Measurements from ENCODE around the gene MR1. TPM values are rescaled to one million over a fixed set of nuclear protein-coding genes. Genes with fewer than 3 reads are reported as not detected.

MR1 gene
- total RNA-seq, 1 experiment from 2014 or later, result 12.4 TPM

DNA sequence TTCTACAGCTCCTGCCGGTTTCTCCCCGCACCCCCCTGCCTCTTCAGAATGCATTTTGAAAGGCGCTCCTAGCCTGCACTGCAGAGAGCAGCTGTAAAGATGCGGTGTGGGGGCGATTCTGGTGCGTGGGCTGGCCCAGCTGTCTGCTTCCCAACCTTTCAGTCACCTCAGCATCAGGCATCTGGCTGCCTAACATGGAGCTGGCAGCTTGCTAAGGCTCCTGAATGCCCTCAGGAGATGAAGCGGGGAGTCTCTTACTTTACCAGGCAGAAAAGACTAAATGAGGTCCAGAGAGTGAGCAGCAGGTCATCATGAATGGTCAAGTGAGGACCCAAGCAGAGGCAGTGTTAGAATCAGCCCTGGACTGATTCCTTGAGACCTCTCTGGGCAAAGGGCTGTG is 63.5 kb downstream of the MR1 start:
- DNase-seq (ENCODE audit: low read depth, low spot score), result no peak
- in situ Hi-C loops (cut with HindIII; ENCODE audit: low pct_unique_long_range_greater_than_20kb, low sequenced_read_pairs), result no loop called here

DNA sequence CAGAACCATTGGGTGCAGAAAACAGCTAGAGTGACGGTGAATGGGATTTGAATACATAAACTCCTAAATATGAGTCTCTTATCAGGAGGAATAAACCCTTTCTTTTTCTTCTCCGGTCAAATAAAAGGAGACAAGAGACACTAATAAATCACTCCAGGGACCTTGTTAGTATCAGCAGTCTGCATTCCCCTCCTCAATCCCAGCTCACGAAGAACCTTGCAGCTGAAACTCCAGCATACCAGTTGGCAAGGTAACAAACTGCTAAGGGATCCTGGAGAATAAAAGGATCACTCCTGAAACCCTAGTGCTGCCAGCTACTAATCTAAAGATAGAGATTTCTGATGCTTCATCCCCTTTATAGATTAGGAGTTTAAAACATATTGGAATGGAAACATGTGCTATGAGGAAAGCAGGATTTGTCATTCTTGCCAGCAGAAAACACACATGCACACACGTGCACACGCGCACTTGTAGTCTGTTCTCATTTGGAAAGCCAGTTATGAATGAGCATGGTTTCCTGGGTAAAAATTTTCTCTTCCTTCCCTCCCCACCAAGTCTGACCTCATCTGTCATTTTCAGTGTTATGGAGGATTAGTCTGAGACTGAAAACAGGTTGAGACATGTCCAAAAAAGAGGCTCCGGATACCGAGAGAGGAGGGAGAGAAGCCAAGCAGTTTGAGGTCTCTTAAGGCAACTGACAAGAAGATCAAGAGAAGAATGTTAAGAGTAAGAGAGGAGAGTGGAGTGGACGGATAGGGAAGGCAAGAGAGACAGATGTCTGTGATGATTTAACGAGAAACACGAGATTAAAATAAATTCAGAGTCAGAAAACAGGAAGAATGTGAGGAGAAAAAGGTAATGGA is 65.6 kb downstream of the MR1 start:
- in situ Hi-C loops (cut with HindIII; ENCODE audit: low pct_unique_long_range_greater_than_20kb, low sequenced_read_pairs), result no loop called here
- no peak for DNase-seq (ENCODE audit: low read depth, low spot score)

DNA sequence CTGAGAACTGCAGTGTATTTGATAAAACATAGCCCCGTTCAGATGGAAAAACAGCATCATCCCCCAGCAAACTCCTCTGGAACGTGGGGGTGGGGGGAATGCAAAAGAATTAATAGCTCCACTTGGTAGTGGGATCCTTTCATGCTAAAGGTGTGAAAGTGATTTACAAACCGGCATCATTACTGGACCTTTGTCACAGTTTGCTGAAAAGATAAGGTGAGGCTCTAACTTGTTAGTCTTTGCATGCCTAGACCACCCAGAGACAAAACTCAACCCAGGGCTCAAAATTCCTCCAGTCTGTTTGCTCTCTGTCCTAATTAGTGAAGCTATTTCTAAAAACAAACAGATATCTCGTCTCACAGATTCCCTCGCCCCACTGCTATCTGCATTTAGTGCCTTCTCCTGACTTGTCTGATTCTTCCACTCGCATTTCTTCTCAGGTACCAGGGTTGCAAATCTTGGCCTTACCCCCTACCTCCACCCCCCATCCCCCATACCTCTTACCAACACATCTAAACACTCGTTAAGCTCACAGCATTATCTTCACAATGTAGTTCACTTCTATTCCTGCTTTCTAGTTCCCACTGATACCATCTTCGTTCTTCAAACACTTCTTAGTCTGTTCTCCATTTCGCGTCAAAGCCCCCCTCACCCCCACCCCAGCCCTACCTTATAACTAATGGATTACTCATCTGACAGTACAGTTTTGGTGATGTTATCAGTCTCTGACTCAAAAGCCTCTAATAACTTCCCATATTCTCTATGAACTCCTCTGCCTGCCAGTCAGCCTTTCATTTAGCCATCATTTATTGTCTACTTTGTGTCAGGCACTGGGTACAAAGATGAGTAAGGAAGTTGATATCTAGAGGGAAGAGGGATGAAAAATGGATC is 66.5 kb downstream of the MR1 start:
- DNase-seq (ENCODE audit: low read depth, low spot score), result no peak
- in situ Hi-C loops (cut with HindIII; ENCODE audit: low pct_unique_long_range_greater_than_20kb, low sequenced_read_pairs), result no loop called here

DNA sequence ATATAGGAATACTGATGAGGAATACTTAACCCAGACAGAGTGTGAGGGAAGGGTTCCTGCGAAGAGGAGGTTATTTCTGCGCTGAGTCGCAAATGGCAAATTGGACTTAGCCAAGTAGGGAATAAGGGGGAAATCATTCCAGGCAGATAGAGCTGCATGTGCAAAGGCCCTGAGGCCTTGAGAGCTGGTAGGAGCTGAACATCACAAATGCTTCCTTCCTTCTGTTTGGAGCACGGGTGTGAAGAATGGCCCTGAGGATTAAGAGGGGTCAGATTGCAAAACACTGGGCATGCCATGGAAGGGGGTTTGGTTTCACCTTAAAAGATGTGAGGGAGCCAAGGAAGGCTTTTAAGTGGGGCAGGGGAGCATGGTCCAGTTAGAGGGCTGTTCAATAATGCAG is 67.2 kb downstream of the MR1 start:
- DNase-seq (ENCODE audit: low read depth, low spot score), result no peak
- in situ Hi-C loops (cut with HindIII; ENCODE audit: low pct_unique_long_range_greater_than_20kb, low sequenced_read_pairs), result no loop called here

DNA sequence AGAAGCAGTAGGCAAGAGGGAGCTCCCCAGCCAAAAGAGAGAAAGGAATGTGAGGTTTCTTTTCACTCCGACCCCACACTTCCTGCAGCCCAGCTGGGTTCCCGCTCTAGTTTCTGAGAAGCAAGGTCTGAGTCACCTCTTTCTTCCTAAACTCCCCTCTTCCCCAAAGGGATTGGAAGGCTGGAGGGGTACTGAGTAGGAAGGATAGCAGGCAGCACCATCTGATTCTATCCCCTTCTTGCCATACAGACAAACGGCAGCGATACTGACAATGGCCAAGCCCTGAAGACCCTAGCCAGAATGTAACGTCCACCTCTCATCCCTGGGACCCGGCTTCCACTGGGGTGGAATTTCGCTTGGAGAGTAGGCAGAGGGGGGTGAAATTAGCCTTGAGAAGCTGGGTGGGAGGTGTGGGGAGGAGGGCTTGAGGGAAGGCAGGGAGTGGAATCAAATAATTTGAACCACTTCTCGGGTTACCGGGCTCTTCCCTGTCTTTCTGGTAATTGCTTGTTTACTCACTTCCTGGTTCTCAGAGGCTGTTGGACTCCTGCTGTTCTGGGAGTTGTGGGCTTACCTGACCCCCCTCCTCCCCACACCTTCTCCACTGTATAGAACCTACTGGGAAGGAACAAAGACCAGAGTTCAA is 67.9 kb downstream of the MR1 start:
- no peak for DNase-seq (ENCODE audit: low read depth, low spot score)
- in situ Hi-C loops (cut with HindIII; ENCODE audit: low pct_unique_long_range_greater_than_20kb, low sequenced_read_pairs), result no loop called here

DNA sequence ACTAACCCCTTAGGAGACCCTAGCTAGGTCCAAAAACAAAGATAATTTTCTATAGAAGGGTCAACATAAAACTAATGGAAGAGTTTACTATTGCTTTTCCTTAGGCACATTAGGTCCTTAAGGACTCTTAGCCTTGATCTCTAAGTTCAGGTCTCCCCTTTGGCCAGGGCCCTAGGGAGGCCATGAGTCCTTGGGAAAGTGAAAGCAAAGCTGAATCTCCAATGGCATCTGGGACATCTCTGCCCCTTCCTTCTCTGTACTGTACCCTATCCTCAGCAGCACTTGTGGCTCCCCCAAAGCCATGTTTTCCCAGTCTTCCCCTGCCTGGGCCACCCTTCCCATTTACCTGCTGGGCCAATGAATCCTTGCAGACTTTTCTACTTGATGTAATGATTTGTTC is 69.1 kb downstream of the MR1 start:
- DNase-seq (ENCODE audit: low read depth, low spot score), result no peak
- in situ Hi-C loops (cut with HindIII; ENCODE audit: low pct_unique_long_range_greater_than_20kb, low sequenced_read_pairs), result no loop called here

DNA sequence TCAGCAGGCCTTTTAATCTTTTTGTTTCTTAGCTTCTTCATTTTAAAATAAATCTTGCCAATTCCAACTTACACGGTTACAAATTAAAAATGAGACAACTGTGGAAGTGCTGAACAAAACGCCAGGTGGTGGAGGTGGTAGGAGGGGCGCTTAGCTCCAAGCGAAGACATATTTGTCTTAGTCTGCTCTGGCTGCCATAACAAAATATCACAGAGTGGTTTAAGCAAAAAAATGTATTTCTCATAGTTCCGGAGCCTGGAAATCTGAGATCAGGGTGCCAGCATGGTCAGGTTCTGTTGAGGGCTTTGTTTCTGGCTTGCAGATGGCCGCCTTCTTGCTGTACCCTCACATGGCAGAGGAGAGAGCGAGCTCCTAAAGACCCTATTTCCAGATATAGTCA is 69.6 kb downstream of the MR1 start:
- no peak for DNase-seq (ENCODE audit: low read depth, low spot score)
- in situ Hi-C loops (cut with HindIII; ENCODE audit: low pct_unique_long_range_greater_than_20kb, low sequenced_read_pairs), result no loop called here

DNA sequence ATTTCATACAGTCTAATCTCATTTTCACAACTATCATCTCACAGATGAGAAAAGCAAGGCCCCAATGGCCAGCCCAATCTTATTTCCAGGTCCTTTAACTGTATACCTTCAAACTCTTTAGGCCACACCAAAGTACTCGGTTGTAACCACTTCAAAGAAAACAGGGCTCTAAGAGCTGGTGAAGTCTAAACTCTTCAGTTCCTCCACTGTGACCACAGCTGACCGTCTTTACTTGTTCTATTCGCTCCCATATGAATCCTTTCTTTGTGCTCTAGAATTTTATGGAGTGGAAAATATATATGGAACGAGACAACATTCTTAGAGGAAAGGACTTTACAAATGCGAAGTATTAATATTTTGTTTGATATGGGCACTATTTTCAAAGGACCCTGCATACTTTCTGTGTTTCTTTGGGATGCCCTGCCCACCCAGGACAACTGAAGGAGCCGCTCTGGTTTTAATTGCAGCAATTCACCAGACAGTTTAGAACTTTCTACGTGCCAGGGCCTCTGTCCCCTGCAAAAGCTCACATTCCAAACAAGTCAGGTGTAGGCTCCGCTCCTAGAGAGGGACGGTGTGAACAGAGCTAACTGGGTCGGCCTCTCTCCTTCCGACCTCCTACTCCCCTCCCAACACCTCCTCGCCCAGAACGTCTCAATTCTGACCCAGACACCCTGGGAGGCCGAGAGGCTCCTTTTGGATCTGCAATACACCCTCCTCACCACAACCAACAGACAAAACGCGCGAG is 70.4 kb downstream of the MR1 start:
- in situ Hi-C loops (cut with HindIII; ENCODE audit: low pct_unique_long_range_greater_than_20kb, low sequenced_read_pairs), result no loop called here
- peak; percentile 32 for DNase-seq (ENCODE audit: low read depth, low spot score)

DNA sequence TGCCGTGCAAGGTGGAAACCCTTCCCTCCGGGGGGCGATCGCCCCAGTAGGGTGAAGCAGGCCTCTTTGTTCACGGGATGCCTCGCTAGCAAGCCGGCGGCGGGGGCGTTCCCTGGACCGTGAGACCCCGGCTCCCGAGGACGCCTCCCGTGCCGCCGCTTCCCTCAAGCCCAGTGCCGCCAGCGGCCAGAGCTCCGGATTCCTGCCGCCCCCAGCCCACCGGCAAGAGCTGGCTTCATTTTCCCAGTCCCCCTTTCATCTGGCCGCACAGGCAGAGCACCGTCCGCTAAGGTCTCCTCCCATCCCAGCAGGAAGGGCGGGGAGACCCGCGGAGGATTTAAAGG is 71.0 kb downstream of the MR1 start:
- in situ Hi-C loops (cut with HindIII; ENCODE audit: low pct_unique_long_range_greater_than_20kb, low sequenced_read_pairs), result no loop called here
- DNase-seq (ENCODE audit: low read depth, low spot score), result no peak

DNA sequence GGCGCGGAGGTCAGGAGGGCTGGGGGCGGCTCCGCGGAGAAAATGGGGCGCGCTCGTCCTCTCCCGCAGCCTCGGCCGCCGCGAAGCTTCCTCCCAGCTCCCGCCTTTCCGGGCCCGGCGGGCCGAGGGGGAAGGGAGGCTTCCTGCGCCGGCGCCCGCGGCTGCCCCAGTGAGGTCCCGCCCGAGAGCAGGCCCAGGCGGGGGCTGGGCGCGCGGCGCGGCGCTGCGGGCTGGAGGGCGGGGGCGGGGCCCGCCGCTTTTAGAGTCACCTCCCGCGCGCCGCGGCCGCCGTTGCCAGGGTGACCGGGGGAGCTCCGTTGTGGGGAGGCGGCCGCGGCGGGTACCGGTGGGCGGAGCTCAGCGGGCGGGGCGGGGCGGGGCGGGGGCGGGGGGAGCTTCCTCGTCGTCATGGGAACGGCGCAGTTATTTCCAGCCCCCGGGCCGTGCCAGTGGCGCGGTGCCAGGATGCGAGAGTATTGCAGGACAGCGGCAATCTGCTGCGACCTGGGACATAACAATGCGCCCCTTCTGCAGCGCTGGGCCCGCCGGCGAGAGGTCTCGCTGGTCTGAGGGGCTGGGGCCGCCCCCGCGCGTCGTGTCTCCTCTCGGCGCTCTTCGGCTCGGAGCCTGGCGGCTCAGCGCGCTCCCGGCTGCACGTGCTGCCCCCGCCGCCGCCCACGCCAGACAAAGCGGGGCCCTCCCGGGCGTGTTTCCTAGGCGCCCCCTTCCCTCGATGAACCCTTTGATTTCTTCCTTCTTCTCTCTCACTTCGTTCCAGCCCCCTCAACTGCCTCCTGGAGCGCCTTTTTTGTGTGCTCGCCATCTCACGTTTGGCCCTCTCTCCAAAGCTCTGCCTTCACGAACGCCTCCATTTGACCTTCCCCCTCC is 71.6 kb downstream of the MR1 start:
- peak; percentile 84 for DNase-seq (ENCODE audit: low read depth, low spot score)
- in situ Hi-C loops (cut with HindIII; ENCODE audit: low pct_unique_long_range_greater_than_20kb, low sequenced_read_pairs), result no loop called here

DNA sequence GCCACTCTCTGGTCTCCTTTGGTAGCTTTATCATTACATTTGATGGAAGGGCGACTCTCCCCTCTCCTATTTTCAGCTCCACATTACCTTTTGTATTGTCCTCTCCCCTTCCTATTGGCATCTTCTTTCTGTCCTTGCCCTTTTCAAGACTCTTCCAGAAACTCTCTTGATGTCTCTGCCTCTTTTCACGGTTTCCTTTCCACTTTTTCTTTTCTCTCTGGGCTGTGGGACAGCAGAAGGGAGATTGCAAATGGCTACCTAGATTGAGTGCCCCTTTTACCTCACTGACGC is 72.2 kb downstream of the MR1 start:
- DNase-seq (ENCODE audit: low read depth, low spot score), result no peak
- in situ Hi-C loops (cut with HindIII; ENCODE audit: low pct_unique_long_range_greater_than_20kb, low sequenced_read_pairs), result no loop called here

DNA sequence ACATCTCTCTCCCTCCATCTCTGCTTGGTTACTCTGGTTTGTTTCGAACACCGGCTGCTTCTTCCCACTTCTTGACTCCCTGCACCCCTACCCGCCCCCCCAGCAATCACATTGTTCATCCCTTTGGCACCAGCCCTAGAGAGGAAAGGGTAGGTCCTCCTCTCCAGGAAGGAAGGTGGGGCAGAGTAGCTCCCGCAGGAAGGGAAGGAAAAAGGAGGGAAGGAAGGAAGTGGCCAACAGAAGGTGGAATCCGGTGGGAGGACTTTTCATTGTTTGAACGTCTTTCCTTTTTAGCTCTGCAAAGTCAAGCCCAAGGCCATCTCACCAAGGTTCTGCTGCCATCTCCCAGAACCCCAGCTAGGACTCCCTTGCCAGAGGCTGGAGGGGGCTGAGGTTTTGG is 72.7 kb downstream of the MR1 start:
- in situ Hi-C loops (cut with HindIII; ENCODE audit: low pct_unique_long_range_greater_than_20kb, low sequenced_read_pairs), result no loop called here
- no peak for DNase-seq (ENCODE audit: low read depth, low spot score)

DNA sequence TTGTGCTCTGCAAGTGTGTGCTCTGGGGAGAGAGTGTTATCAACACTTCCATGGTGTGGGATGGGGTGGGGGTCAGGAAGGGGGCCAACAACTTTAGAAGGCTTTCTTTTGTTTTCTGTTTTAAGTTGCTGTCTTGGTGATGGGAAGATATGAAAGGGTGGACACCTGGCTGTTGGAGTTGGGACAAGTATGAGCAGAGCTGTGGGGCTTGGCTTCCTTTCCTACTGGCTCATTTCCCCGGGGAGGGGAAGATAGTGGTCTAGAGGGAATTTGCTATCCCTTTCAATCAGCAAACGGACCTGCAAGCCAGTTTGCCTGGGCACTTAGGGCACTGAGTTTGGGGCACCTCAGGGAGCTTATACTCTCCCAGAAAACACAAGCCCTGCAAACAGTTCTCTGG is 73.9 kb downstream of the MR1 start:
- in situ Hi-C loops (cut with HindIII; ENCODE audit: low pct_unique_long_range_greater_than_20kb, low sequenced_read_pairs), result no loop called here
- DNase-seq (ENCODE audit: low read depth, low spot score), result no peak

DNA sequence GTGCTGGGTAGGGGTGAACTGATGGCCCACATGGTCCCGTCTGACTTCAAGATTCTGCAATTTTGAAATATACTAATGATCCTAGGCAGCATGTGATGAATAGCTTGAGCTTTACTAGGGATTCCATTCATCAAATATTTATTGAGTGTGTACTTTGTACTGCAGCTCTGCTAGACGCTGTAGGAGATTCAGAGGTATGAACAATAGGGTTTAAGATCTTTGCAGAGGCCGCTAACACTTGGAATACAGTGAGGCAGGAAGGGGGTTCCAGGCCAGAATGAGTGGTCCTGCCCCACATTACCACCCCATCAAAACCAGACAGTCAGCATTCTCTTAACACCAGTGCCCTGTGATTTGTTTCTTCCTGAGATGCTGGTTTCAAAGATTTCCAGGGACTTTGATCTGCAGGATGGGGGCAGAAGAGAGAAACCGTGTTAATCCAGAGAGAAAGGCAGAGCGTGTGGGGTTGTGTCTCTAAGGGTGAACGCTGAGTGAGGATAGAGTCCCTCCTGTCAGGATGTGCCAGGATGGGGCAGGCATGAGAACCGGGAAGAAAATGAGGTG is 74.6 kb downstream of the MR1 start:
- no peak for DNase-seq (ENCODE audit: low read depth, low spot score)
- in situ Hi-C loops (cut with HindIII; ENCODE audit: low pct_unique_long_range_greater_than_20kb, low sequenced_read_pairs), result no loop called here

DNA sequence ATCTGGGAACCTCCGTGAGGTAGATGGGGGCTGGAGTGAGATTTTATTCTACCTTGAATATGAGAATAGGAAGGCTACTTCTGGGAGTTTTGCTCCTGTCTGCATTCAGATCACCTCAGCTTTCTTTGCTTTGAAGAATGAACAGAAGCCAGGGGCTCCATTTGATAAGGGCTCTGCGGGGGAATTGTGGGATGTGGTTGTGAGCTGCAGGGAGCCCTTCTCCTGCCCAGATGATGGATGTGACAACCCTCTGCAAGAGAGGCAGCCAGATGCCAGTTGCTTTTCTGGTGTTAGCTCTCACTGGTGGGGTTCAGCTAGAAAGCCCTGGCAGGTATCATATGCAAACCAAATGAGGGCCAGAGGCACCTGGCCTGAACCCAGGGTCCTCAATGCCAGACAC is 76.2 kb downstream of the MR1 start:
- in situ Hi-C loops (cut with HindIII; ENCODE audit: low pct_unique_long_range_greater_than_20kb, low sequenced_read_pairs), result no loop called here
- no peak for DNase-seq (ENCODE audit: low read depth, low spot score)

Measured in SK-MEL-5 (cell line).